ENCODE data around the gene ADAMTS12. TPM values are rescaled to one million over a fixed set of nuclear protein-coding genes. Genes with fewer than 3 reads are reported as not detected.

Gene ADAMTS12
- total and polyA plus RNA-seq, 9 of the 15 experiments (the other 6 are each of a cell fraction or from before 2014, with no cell fraction given): 0.11 TPM; not detected in 8

- no peak overlapping the region for H3K4me2 ChIP-seq (ENCODE audit: insufficient read depth, low read length)
- WGBS (ENCODE audit: insufficient coverage, low coverage, missing lambda C conversion rate): 6% methylated on average over 3 of the region's 3 CpGs
- DNase-seq (ENCODE audit: extremely low read depth in 1 of 4, low spot score in 3 of 4): no peak
- CTCF ChIA-PET (ENCODE audit: low intra/inter-chr PET ratio): no interaction called here
- no peak overlapping the region for H3K4me3 ChIP-seq
- no peaks in the 10 kb centered on the region for H3K9me3 ChIP-seq (replicated peaks; ENCODE audit: control insufficient read depth, insufficient read depth, low read depth, low read length)
- POLR2A ChIA-PET: interaction anchor here (0.7 kb wide), 1 partner anchor 53 kb away, joined by 3 read pairs; no protein-coding TSS in a partner anchor
- ATAC-seq: no peak
- in situ Hi-C loops (cut with MboI): no loop called here
- H3K9ac ChIP-seq (ENCODE audit: insufficient read depth in 1 of 2, low read depth in 2 of 2, low read length in 2 of 2): no peak overlapping the region
- H2AFZ ChIP-seq (ENCODE audit: low read depth, low read length): no peak overlapping the region
- no peaks in the 10 kb centered on the region for H3K36me3 ChIP-seq (ENCODE audit: control insufficient read depth, insufficient read depth, low read length)
- H3K9me1 ChIP-seq (ENCODE audit: control insufficient read depth, insufficient read depth, low read length): no peaks in the 10 kb centered on the region
- peaks cover 4 to 11% of the 10 kb centered on the region in 2 experiments; a peak in 3 of 5 replicates for H3K27me3 ChIP-seq (ENCODE audit: control insufficient read depth in 2 of 2, insufficient read depth in 2 of 2, low read length in 2 of 2)
- FAIRE-seq: no peak
- H3K4me1 ChIP-seq (replicated peaks in 1 of 2; ENCODE audit: control insufficient read depth in 2 of 2, insufficient read depth in 2 of 2, low read length in 2 of 2): peaks cover 0 to 6% of the 10 kb centered on the region in 2 experiments; a peak in 1 of 5 replicates
- H3K79me2 ChIP-seq (ENCODE audit: control insufficient read depth, insufficient read depth, low read length): no peaks in the 10 kb centered on the region
- H3K27ac ChIP-seq (ENCODE audit: extremely low read depth, low read depth, low read length): no peak overlapping the region
- H4K20me1 ChIP-seq (replicated peaks; ENCODE audit: control insufficient read depth, insufficient read depth, low read length): no peaks in the 10 kb centered on the region
- intact Hi-C loops (cut with micrococcal nuclease): no loop called here
- BruUV-seq (replicated peaks): no TSS peak
- TF ChIP-seq JUN (IDR thresholded peaks at IDR 0.05; ENCODE audit: borderline replicate concordance, low read depth, low read length) (no peak), JUN (CRISPR knock-in tag; IDR thresholded peaks at IDR 0.05; ENCODE audit: borderline replicate concordance) (no peak), ZNF512 (tag; IDR thresholded peaks at IDR 0.05) (no peak), ZNF778 (CRISPR knock-in tag; IDR thresholded peaks at IDR 0.05) (no peak), ZNF57 (CRISPR knock-in tag; IDR thresholded peaks at IDR 0.05) (no peak), KDM2B (CRISPR knock-in tag; IDR thresholded peaks at IDR 0.05) (no peak), SAFB (IDR thresholded peaks at IDR 0.05; ENCODE audit: borderline replicate concordance, low read depth, low read length) (no peak), BRD9 (IDR thresholded peaks at IDR 0.05; ENCODE audit: low read depth, partially characterized antibody) (no peak), FOXM1 (IDR thresholded peaks at IDR 0.05; ENCODE audit: low read depth) (no peak), FOXM1 (CRISPR knock-in tag; IDR thresholded peaks at IDR 0.05; ENCODE audit: low read depth) (no peak), RNF2 (IDR thresholded peaks at IDR 0.05) (no peak), ZBTB12 (CRISPR knock-in tag; IDR thresholded peaks at IDR 0.05) (no peak), HDGF (IDR thresholded peaks at IDR 0.05) (no peak), ZBTB34 (CRISPR knock-in tag; IDR thresholded peaks at IDR 0.05) (no peak), KAT2B (IDR thresholded peaks at IDR 0.05; ENCODE audit: low read depth, low read length) (no peak), TRIM25 (IDR thresholded peaks at IDR 0.05; ENCODE audit: borderline replicate concordance) (no peak), ZNF780A (CRISPR knock-in tag; IDR thresholded peaks at IDR 0.05) (no peak), NR4A1 (CRISPR knock-in tag; IDR thresholded peaks at IDR 0.05) (no peak), NR4A1 (tag; IDR thresholded peaks at IDR 0.05) (no peak)
Measured at GRCh38 chr5:33504570-33504969, 387.2 kb downstream of the ADAMTS12 start.
